CD1c-positive myeloid dendritic cell (primary cell): ENCODE measurements around the gene VPS16.

Source experiments
- DNase-seq: peaks from one replicate; pipeline ENCODE4 v3.0.0-alpha.2; 2016; ENCODE audit errors: extremely low spot score

The VPS16 gene

GRCh38 chr20:2899243-2899642 is 58.7 kb downstream of the VPS16 start:
- DNase-seq = no peak

GRCh38 chr20:2900845-2901592 is 60.5 kb downstream of the VPS16 start:
- DNase-seq = peak; percentile 80

DNA sequence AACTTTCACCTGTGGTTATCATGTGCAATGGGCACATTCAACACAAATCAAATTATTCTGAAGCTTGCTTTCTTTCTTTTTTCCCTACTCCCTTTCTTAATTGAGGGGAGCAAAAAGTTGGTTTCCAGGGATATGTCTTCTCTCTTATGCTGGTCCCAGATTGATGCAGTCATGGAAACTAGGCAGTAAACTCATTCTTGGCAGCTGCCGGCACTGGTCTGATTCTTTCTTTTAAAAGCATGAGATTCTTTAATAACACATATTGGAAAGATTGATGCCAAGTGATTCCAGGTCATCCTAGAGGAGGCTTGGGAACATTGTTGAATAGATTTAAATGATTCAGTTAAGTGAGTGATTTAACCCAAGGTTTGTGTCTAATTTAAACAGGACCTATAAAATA is 61.7 kb downstream of the VPS16 start:
- no peak for DNase-seq

DNA sequence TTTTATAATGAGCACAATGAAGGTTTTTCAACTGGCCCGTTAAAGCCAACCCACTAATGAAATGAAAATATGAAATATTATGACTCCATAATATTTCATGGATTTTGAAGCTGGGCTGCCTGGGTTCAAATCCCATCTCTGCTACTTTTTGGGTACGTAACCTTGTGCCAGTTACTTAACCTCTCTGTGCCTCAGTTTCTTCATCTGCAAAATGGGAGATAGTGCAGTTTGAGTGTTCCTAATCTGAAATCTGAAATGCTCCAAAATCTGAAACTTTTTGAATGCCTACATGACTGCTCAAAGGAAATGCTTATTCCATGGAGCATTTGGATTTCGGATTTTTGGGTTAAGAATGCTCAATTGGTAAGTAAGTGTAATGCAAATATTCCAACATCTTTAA is 62.3 kb downstream of the VPS16 start:
- no peak for DNase-seq

GRCh38 chr20:2903686-2904085 is 63.1 kb downstream of the VPS16 start:
- no peak for DNase-seq

- no peak for DNase-seq
These were observed 67.0 kb downstream of the VPS16 start for GRCh38 chr20:2907519-2907918.

DNA sequence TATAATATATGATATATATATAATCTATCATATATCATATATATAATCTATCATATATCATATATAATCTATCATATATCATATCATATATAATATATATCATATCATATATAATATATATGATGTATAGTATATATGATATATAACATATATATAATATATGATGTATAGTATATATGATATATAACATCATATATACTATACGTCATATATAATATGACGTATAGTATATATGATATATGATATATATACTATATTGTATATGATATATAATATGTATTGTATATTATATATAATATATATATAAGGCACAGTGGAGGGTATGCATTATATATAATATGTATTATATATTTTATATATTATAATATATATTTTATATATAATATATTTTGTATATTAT is 69.4 kb downstream of the VPS16 start:
- no peak for DNase-seq

- DNase-seq = no peak
These were observed 70.7 kb downstream of the VPS16 start for GRCh38 chr20:2911200-2911599.

DNA sequence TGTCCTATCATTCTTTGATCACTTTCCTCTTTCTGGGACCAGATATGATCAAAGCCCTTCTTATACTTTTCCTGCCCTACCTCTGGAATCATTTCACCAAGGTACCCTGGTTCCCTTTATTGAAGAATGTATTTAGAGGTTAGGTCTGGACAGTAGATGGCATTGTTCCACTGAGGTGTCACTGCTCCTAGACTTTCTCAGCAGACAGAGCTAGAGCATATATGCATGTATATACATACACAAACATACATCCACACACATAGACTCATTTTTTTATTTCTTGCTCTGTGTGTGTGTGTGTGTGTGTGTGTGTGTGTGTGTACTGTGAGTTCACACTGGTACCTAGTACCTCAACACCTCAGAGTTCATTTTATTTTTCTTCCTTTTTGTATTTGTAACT is 73.6 kb downstream of the VPS16 start:
- DNase-seq = no peak
